GM21447 (cell line): Measurements from ENCODE around the gene CHAT.

Experiments
- ATAC-seq: cut with Tn5 transposase; IDR thresholded peaks from one replicate; pipeline ENCODE4 v1.9.1; 2021; ENCODE audit not compliant: unreplicated experiment

CHAT gene

DNA sequence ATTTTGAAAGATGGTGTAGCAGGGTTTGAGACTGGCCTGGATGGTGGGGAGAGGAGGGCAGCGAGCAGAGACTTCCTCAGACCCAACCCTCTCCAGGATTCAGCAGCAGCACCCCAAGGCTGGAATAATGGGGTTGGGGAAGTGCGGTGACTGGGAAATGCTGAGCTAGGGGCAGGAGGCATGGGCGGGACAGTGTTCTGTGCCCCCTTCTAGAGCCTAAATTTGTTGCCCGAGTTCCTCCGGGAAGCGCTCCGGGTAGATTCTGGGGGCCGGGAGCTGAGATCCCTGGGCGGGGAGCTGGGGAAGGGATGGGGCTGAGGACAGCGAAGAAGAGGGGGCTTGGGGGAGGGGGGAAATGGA lies at the start of gene CHAT:
CHAT (plus strand) TSS at position 156 of the 360 bp plus-strand sequence; CDS start at position 309, 153 bp downstream.
- ATAC-seq, result no peak

DNA sequence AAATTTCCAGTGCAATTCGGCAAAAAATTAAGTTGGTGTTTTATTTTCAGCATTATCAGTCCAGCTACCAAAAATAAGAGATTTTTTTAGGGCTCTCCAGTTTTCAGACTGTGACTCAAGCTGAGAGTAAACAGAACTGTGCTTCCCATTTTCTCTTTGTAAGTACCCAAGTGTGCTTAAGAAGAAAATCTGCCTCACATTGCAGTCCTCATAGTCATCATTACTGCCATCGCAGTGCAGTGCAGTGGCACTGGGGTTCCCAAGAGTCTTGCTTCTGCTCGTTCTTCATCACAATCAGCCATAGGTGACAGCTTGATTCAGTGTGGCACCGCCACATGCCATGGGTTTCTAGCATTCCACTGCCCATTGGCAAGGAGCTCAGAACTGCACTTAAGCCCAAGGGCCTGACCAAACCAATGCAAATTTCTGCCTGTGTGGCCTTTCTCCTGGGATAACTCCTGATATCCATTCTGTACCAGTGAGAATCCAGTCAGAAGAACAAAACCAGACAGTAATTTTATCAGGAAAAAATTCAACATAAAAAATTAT lies 49.3 kb upstream of the CHAT start:
- ATAC-seq, result no peak

DNA sequence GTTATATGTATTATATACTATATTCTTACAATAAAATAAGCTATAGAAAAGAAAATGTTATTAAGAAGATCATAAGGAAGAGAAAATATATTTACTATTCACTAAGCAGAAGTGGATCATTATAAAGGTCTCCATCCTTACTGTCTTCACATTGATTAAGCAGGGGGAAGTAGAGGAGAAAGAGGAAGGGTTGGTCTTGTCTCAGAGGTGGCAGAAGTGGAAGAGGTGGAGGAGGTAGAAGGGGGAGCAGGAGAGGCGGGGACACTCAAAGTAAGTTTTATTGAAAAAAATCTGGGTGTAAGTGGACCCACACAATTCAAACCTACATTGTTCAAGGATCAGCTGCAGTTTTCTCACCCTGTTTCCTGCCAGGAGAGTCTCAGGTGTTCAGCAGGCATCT lies 46.0 kb upstream of the CHAT start:
- ATAC-seq, result no peak

DNA sequence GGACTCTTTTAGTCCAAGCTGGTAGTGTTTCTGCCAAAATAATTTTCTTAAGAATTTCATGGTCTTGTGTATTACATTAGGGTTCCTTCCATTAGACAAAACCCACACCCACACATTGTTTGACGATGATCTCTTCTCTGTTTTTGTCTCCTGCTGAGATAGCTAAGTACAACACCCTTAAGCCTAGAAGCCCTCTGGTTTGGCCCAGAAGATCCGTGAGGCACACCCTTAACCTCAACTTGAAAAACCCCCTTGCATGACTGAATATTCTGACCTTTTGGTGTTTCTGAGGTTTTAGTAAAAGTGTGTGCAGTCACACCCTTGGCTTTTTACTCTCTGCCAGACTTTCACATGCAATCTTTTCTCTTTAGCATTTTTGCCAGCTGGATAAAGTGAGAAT lies 45.6 kb upstream of the CHAT start:
- ATAC-seq, result no peak

DNA sequence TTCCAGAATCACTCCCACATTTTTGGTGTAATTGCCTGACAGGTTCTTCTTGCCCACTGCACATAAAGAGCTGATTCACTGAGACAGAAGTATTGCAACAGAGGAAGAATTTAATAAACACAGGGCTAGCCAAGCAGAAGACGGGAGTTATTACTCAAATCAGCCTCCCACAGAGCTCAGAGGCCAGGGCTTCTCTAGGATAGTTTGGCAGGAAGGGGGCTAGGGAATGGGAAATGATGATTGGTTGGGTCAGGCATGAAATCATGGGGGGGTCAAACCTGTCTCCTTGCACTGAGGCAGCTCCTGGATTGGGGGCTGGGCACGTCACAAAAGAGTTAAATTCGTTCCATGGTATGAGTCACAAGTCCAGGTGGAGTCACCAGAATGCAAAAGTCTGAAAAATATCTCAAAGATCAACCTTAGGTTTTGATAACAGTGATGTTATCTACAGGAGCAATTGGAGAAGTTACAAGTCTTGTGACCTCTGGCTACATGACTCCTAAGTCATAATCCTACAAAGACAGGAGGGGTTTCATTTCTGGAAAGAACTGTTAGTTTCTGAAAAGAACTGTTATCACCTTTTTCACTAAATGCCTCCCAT lies 44.7 kb upstream of the CHAT start:
- ATAC-seq, result no peak

DNA sequence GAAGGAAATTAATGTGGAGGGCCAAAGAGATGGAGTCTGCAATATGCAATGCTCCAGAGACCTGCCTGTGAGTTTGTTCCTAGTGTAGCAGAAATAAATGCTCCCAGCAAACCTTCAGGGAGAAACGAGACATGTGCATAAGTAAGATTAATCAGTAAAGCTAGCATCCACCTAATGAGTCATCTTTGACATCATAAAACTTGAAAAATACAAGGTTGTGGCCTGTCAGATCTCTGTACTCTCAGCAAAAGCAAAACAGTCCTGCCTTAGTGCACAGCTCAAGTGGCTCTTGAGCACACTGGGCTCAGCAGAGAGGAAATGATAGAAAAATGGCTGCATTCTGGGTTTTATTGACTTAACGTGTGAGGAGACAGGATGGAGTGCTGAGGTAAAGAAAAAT lies 42.4 kb upstream of the CHAT start:
- no peak for ATAC-seq

DNA sequence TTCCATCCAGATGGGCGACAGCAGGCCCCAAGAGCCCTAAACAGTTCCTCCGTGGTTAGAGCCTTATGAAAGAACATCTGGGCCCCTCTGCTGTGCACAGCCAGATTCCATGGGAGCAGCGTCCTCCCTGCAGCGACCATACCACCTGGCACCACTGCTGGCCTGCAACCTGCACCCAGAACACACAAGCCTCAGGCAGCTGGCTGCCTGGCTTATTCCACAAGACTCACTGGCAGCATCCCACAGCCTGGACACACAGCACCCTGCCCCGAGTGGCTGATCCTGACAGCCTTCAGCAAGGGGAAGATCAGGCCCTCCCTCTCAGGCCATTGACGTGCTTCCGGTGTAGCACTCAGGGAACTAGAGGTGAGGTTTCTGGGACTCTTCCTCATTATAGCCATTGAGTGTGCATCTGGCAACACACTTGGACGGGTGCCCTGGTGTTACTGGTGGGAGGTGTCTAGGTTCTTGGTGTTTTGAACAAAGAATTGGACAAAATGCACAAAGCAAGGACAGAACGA lies 41.2 kb upstream of the CHAT start:
- no peak for ATAC-seq

DNA sequence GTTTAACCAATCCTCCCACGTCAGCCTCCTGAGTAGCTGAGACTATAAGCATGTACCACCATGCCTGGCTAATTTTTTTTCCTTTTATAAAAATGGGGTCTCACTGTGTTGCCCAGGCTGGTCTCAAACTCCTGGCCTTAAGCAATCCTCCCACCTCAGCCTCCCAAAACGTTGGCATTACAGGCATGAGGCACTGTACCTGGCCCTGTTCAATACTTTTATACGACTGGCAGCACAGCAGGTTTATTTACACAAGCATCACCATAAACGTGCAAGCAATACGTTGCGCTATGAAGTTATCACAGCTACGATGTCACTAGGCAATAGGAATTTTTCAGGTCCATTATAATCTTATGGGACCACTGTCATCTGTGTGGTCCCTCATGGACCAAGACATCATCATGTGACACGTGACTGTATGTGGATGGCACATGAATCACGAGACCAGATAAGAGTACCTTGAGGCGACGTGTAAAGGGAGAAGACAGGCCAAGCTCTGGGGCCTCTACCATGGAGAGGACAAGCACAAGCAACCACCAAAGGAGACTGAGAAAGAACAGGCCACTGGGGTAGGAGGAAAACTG lies 38.3 kb upstream of the CHAT start:
- ATAC-seq, result no peak

DNA sequence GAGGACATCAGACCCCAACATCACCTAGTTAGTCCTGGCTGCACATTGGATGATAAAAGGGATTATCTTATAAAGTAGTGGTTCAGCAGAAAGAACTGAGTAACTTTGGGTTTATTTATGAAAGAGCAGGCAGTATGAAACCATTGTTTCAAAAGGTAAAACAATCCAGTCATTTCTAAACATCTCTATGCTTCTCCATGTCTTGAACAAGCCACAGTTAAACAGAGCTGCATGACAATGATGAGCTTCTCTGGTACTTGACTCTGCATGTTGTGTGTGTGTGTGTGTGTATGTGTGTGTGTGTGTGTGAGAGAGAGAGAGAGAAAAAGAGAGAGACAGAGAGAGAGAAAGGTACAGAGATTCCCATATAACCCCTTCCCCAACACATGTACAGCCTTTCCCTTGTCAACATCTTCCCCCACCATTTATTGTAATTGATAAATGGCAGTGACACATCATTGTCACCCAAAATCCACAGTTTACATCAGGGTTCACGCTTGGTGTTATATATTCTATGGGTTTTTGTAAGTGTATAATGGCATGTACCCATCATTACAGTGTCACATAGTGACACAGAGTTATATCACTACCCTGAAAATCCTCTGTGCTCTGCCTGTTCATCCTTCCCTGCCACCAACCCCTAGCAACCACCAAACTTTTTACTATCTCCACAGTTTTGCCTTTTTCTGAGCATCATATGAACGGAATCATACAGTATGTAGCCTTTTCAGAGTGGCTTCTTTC lies 36.5 kb upstream of the CHAT start:
- no peak for ATAC-seq

DNA sequence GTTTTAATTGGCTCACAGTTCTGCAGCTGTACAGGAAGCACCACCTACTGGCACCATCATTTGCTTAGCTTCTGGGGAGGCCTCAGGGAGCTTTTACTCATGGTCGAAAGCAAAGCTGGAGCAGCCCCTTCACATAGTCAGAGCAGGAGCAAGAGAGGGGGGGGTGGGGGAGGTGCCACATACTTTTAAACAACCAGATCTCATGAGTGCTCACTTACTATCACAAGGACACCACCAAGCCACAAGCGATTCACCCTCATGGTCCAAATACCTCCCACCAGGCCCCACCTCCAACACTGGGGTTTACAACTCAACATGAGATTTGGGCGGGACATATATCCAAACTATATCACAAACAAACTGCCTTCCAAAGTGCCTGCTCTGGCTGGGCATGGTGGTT lies 35.4 kb upstream of the CHAT start:
- ATAC-seq, result no peak

DNA sequence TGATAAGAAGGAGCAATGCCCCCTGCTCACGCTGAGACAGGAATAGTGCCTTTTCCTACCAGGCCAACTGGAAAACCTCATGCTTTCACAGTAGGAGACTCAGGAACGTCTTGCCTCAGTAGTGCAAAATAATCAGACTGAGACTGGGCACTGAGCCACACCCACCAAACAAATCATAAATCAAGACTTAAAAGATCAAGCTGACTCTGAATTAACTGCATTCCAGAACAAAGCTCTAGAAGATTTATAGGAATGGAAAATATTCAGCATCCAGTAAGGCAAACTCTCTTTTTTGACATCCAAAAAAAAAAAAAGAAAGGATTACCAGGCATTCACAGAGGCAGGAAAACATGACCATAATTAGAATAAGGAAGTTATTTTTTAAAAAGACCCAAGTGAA lies 34.2 kb upstream of the CHAT start:
- ATAC-seq, result no peak

DNA sequence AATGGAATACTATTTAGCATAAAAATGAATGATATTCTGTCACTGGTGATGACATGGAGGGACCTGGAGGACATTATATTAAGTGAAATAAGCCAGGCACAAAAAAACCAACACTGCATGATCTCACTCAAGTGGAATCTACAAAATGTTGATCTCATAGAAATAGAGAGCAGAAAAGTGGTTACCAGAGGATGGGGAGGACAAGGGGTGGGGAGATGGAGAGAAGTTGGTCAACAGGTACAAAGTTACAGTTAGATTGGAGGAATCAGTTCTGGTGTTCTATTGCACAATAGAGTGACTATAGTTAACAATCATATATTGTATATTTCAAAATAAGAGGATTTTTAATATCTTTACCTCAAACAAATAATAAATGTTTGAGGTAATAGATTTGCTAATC lies 28.4 kb upstream of the CHAT start:
- no peak for ATAC-seq

DNA sequence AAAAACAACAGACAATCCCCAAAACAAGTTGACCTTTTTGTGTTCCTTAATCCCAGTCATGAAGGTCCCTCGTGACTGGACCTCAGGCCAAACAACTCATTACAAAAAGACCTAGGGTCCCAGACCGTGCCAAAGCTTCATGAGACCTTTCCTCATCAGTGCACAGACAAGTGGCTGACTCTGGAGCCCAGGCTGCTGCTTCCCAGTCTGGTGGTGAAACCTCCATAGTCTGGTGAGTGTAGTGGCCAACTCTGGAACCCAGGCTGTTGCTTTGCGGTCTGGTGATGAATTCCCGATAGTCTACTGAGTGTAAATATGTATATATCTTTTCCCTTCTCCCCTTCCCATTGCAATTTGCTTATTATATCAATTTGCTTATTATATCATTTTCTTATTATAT lies 25.9 kb upstream of the CHAT start:
- no peak for ATAC-seq

DNA sequence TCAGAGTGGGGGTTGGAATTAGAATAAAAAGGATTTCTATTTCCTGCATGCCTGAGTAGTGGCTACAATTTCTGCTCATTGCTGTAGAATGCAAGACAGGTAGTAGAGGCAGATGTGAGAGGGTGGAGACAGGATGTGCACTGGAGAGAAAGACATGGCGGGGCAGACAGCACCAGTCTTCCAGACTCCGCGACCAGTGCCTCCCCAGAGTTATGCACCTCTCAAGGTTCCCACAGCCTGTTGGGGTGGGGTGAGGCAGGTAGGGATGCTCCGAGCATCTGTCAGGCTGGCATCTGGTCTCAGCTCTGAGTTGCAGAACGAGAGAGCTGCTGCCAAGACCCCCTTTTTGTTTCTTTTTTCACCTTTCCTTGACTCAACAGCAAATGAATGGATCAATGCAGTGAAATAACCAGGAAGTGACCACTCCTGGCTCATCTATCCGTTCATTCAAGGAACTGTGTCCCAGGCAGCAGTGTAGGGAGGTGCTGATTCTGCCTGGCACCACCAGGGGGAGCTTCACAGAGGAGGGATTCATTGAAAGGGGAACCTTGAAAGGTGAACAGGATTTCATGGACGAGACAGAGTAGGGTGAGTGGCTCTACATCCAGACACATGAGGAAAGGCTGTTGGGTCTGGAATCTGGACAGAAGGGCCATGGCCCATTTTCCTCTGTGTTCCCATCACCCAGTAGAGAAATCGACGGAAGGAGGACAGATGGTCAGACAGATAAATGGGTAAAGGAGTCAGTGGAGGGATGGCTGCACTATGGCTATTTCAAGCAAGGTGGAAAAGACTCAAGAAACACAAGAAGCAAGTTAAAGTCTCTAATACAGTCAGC lies 20.9 kb upstream of the CHAT start:
- peak; percentile 55 for ATAC-seq

DNA sequence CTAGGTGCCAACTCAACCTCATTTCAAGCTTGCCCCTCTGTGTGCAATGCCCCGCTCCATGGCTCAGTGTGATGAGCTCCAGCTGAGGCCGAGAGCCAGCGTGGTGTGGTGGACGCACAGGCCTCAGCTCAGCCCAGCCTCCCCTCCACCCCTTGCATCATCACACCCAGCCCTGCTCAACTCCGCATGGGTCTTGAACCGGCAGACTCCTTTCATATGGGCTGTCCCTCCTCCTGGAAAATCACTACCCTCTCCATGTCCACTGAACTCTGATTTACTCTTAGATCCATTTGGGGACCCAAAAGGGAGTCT lies 20.3 kb upstream of the CHAT start:
- ATAC-seq, result no peak

DNA sequence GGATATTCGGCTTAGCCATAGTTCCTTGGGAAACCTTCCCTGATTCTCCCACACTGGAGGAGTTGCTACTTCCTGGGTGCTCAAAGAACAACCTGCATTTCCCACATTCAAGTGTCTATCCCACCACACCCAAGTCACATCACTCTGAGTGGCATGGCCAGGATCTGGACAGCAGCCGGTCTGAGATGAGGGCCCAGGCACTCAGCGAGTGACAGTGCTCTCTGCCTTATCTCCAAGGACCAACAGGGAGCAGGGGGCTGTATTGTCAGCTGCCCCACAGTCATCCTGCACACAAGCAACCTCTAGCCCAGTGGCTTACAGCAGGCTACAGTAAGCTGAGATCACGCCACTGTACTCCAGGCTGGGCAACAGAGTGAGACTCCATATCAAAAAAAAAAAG lies 19.8 kb upstream of the CHAT start:
- ATAC-seq, result no peak

DNA sequence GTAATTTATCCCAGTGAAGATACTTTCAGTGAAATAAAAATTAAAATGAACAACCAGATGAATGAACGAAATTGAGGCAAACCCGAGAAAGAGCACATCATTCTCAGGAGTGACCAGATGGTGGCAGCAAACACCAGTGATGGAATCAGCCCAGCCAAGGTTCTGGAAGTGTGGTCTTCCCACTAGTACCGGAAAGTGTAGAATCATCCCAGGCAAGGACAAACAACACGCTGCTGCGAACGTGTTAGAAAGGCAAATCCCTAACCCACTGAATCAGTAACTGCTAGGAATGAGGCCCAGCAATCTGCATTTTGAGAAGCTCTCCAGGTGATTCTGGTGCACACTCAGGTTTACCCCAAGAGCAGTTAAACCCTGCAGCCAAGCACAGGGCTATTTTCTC lies 19.2 kb upstream of the CHAT start:
- ATAC-seq, result no peak

DNA sequence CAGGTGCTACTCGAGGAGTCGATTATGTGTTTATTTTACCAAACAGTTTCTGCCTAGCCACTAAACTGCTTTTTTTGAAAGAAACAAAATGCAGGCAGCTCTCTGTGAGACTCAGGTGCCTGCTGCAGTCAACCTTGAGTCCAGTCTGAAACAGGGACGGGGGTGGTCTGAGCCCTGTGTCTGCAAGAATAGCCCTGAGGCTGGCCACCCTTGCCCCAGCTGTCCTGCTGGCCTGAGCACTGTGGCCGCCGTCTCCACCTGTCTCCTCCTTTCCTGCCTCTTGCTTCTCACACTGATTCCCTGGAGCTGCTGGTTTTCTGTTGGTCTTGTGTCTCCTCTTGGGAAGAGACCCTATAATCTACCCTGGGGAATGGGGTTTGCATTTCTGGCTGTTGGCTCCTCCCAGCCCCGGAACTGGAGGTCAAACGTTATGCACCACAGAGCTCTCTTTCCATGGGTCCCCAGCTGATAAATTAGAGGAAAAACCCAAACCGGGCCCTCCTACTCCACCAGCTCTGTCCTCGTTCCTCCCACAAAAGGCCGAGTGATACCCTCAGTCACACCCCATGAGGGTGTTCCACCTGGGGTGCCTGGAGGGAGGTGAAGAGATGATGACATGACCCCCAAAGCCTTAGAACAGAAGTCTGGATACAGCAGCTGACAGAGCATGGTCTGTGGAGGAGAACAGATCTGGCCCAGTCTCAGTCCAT lies 18.7 kb upstream of the CHAT start:
- no peak for ATAC-seq

DNA sequence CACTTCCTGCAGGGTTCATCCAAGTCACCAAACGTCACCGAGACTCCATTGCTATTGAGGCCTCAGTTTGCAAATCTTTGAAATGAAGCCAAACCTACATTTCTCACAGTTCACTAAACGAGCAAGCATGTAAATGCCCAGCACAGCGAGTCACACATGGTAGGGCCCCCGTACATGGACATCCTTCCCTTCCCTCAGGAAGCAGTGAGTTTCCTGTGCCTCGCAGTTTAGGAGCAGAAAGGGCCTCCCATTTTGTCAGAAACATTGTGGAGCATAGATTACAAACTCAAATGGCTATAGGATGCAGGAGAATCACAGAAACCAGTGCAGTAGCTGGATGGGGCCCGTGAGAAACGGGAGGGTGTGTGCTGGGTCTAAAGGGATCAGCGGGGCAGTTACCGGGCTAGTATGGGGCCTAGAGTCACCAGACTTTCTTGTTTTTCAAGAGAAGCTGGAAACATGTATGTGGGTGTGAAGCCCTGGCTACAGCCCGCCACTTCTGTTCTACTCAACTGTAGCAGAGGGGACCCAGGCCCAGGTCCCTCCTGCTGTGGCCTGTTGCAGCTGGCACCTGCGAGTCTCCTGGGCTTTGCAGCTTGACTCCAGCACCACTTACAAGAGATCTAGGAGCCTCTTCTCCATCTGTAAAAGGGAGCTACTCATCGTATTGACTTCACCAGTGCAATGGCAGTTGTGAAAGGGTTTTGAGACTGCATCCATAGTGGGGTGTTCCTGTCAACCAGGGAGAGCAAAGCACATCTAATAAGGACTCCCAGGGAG lies 17.9 kb upstream of the CHAT start:
- no peak for ATAC-seq

DNA sequence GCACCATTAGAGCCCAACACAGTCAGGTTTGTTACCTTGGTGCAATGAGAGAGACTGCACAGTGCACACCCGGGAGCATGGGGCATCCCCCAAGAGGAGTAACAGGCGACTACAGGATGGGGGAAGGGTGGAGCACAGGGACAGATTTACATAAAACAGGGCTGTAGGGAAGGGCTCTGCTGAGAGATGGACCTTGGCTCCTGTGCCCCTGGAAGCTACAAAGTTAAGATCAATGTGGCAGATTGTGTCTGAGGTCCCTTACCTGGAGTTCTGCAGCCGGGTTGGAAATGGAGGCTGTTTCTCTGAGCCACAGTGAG lies 17.4 kb upstream of the CHAT start:
- no peak for ATAC-seq
